K562 (cell line): ENCODE results near the gene TOP3A. TPM values are rescaled to one million over a fixed set of nuclear protein-coding genes. Genes with fewer than 3 reads are reported as not detected.

Source experiments
- ATAC-seq: fragments of 200-7000 bp; cut with Tn5 transposase; 3 replicates; pipeline ENCODE4 v1.9.1; 2020; ENCODE audit warnings: moderate library complexity
- BruUV-seq: library from RNA; stranded (reverse); fragments of 400-500 nt; replicated peaks from 2 replicates; lab custom pipeline; 2021; lab: Mats Ljungman, UMichigan
- CTCF ChIA-PET: fragments of 300-600 bp; formaldehyde crosslinking; extraction: SDS; loops from one replicate; lab custom pipeline; 2021; ENCODE audit warnings: low intra/inter-chr PET ratio; lab: Yijun Ruan, JAX
- POLR2A ChIA-PET: fragments of 300-600, 350-650 bp; sonication (Branson Sonifier 250); formaldehyde crosslinking; extraction: SDS; loops from one replicate; lab custom pipeline; 2021; ENCODE audit warnings: antibody characterized with exemption, inconsistent platforms; lab: Yijun Ruan, JAX
- DNase-seq, 4 experiments: peaks; one replicate each; pipeline versions ENCODE4 v3.0.0 to v3.0.0-alpha.2; 2011 to 2018; ENCODE audit warnings: low spot score in 3 of 4, mixed read lengths in 3 of 4; ENCODE audit errors: extremely low read depth in 1 of 4
- FAIRE-seq: peaks from 2 replicates; lab custom pipeline; 2011; peaks lifted over from hg19 to GRCh38; lab: Jason Lieb, UNC
- H2AFZ ChIP-seq: 2 replicates; pipeline ENCODE4 v1.6.0; 2011; ENCODE audit warnings: low read depth, low read length, control low read depth, inconsistent platforms
- H3K27ac ChIP-seq: fragments of 200-600 bp; 3 replicates; pipeline ENCODE4 v1.8.0; 2011; ENCODE audit warnings: low read depth, mild to moderate bottlenecking, control low read depth, inconsistent platforms, low read length, moderate library complexity, mixed read lengths; ENCODE audit errors: extremely low read depth
- H3K27me3 ChIP-seq, 2 experiments: fragments of 300-600 bp in 1 of 2; 2 replicates in 1 of 2; 3 replicates in 1 of 2; pipeline versions ENCODE4 v1.6.0 to v1.8.0; 2011; ENCODE audit warnings: inconsistent platforms in 2 of 2, low read length in 2 of 2, mild to moderate bottlenecking in 1 of 2, mixed read lengths in 1 of 2, moderate library complexity in 1 of 2; ENCODE audit not compliant: control insufficient read depth in 2 of 2, insufficient read depth in 2 of 2
- H3K36me3 ChIP-seq: fragments of 300-600 bp; 3 replicates; pipeline ENCODE4 v1.8.0; 2011; ENCODE audit warnings: mild to moderate bottlenecking, low read length, inconsistent platforms; ENCODE audit not compliant: control insufficient read depth, insufficient read depth
- H3K4me1 ChIP-seq, 2 experiments: fragments of 200-600 bp in 1 of 2; replicated peaks in 1 of 2; 2 replicates in 1 of 2; 3 replicates in 1 of 2; pipeline versions ENCODE4 v1.5.1 to v1.8.0; 2011; ENCODE audit warnings: inconsistent platforms in 2 of 2, low read length in 2 of 2, mild to moderate bottlenecking in 1 of 2, mixed read lengths in 1 of 2, moderate library complexity in 1 of 2; ENCODE audit not compliant: control insufficient read depth in 2 of 2, insufficient read depth in 2 of 2
- H3K4me2 ChIP-seq: 2 replicates; pipeline ENCODE4 v1.6.1; 2011; ENCODE audit warnings: low read length, control low read depth, inconsistent platforms, mixed read lengths; ENCODE audit not compliant: insufficient read depth
- H3K4me3 ChIP-seq: fragments of 200-600 bp; sonication (generic), shearing (Covaris generic); 2 replicates; pipeline ENCODE4 v1.5.1; 2016; ENCODE audit warnings: control low read depth, inconsistent platforms
- H3K79me2 ChIP-seq: fragments of 200-600 bp; 3 replicates; pipeline ENCODE4 v1.8.0; 2011; ENCODE audit warnings: low read length, inconsistent platforms; ENCODE audit not compliant: control insufficient read depth, insufficient read depth
- H3K9ac ChIP-seq, 2 experiments: 2 replicates each; pipeline versions ENCODE4 v1.6.0 to v1.6.1; 2011; ENCODE audit warnings: low read depth in 2 of 2, low read length in 2 of 2, control low read depth in 1 of 2, inconsistent platforms in 1 of 2, mild to moderate bottlenecking in 1 of 2, mixed read lengths in 1 of 2; ENCODE audit not compliant: insufficient read depth in 1 of 2
- H3K9me1 ChIP-seq: one replicate; pipeline ENCODE4 v1.6.0; 2011; ENCODE audit warnings: inconsistent platforms, mild to moderate bottlenecking, low read length, moderate library complexity; ENCODE audit not compliant: control insufficient read depth, insufficient read depth
- H3K9me3 ChIP-seq: replicated peaks from 2 replicates; pipeline ENCODE4 v1.5.1; 2011; ENCODE audit warnings: low read depth, low read length, inconsistent platforms; ENCODE audit not compliant: control insufficient read depth, insufficient read depth
- H4K20me1 ChIP-seq: replicated peaks from 2 replicates; pipeline ENCODE4 v1.6.1; 2011; ENCODE audit warnings: low read length, inconsistent platforms, mixed read lengths; ENCODE audit not compliant: control insufficient read depth, insufficient read depth
- ARID2 ChIP-seq: fragments of 450-650 bp; IDR thresholded peaks from 2 replicates; pipeline ENCODE4 v1.6.1; 2017; ENCODE audit warnings: antibody characterized with exemption, mild to moderate bottlenecking
- ATF7 ChIP-seq: fragments of 450-650 bp; IDR thresholded peaks from 2 replicates; pipeline ENCODE4 v1.7.1; 2014; ENCODE audit warnings: mild to moderate bottlenecking, moderate library complexity
- BCOR ChIP-seq: fragments of 450-650 bp; IDR thresholded peaks from 2 replicates; pipeline ENCODE4 v1.6.1; 2016
- CREB3 ChIP-seq: fragments of 450-650 bp; conservative IDR thresholded peaks from 2 replicates; pipeline ENCODE4 v1.6.1; 2016; ENCODE audit warnings: missing genetic modification characterization, low read depth, mild to moderate bottlenecking, missing compliant biosample characterization, moderate library complexity
- KAT7 ChIP-seq: sonication (generic); formaldehyde crosslinking; IDR thresholded peaks from 2 replicates; pipeline ENCODE4 v1.8.0; 2022; ENCODE audit warnings: missing genetic modification reagents, mild to moderate bottlenecking, borderline replicate concordance
- MEF2D ChIP-seq: conservative IDR thresholded peaks from 2 replicates; pipeline ENCODE4 v1.6.1; 2016; ENCODE audit warnings: low read depth, missing genetic modification characterization, missing compliant biosample characterization
- MTA1 ChIP-seq: fragments of 450-650 bp; IDR thresholded peaks from 2 replicates; pipeline ENCODE4 v1.6.1; 2017; ENCODE audit warnings: borderline replicate concordance
- MTF1 ChIP-seq: fragments of 250-450 bp; sonication (Bioruptor Pico); IDR thresholded peaks from 2 replicates; pipeline ENCODE4 v1.9.0; 2021; ENCODE audit warnings: moderate library complexity, mild to moderate bottlenecking, inconsistent platforms, borderline replicate concordance
- NBN ChIP-seq: fragments of 450-650 bp; IDR thresholded peaks from 2 replicates; pipeline ENCODE4 v1.6.1; 2016; ENCODE audit warnings: low read depth, mild to moderate bottlenecking
- SMAD2 ChIP-seq: fragments of 150-350 bp; IDR thresholded peaks from 2 replicates; pipeline ENCODE4 v1.6.1; 2014; ENCODE audit warnings: low read depth, mild to moderate bottlenecking, low read length
- STAT5B ChIP-seq: fragments of 250-450 bp; sonication (Bioruptor Pico); IDR thresholded peaks from 2 replicates; pipeline ENCODE4 v1.8.0; 2021; ENCODE audit warnings: mild to moderate bottlenecking, inconsistent platforms
- THRA ChIP-seq: fragments of 450-650 bp; IDR thresholded peaks from 2 replicates; pipeline ENCODE4 v1.6.1; 2017; ENCODE audit warnings: mild to moderate bottlenecking, moderate library complexity
- ZNF280A ChIP-seq: fragments of 450-650 bp; IDR thresholded peaks from 2 replicates; pipeline ENCODE4 v1.6.1; 2018; ENCODE audit warnings: mild to moderate bottlenecking, low read depth; ENCODE audit not compliant: partially characterized antibody
- ZNF830 ChIP-seq: fragments of 250-450 bp; sonication (Bioruptor Pico); IDR thresholded peaks from 2 replicates; pipeline ENCODE4 v1.5.0; 2021; ENCODE audit warnings: mild to moderate bottlenecking
- WGBS: fragments of 100-300 bp; shearing (Covaris generic); methylation state at CpG from one replicate; pipeline ENCODE4 v1.1.6; 2016; ENCODE audit warnings: low coverage, mixed read lengths; ENCODE audit not compliant: insufficient coverage; ENCODE audit errors: missing lambda C conversion rate; 5-methylcytosine and 5-hydroxymethylcytosine counted together
- in situ Hi-C: fragments of 300-500 bp; cut with MboI; formaldehyde crosslinking; loops from 4 replicates; pipeline ENCODE4 v1.15.0; 2018; ENCODE audit warnings: inconsistent platforms, mixed read lengths
- intact Hi-C: fragments of 100-400 bp; cut with micrococcal nuclease; formaldehyde crosslinking; loops from 2 replicates; pipeline ENCODE4 v1.14.2; 2022
- polyA plus RNA-seq, 8 experiments: library from polyadenylated mRNA; depleted of rRNA in 4 of 8; stranded (reverse) in 5 of 8; unstranded in 3 of 8; fragments of >200 nt; fragmentation: Nextera tagmentation in 2 of 8; fragmentation: Illumina TruSeq in 1 of 8; extraction: Ambion mirVana in 2 of 8; extraction: Trizol in 1 of 8; gene quantifications; 2 replicates each; pipeline versions ENCODE4 v1.2.1 to v1.2.3, GENCODE V29; 2011 to 2014; ENCODE audit warnings: inconsistent platforms in 1 of 8, missing spikeins in 1 of 8
- total RNA-seq, 7 experiments: library from RNA; depleted of rRNA in 6 of 7; stranded (reverse); fragments of >200 nt in 6 of 7; fragmentation: Illumina TruSeq in 2 of 7; extraction: Trizol in 2 of 7; gene quantifications; 2 replicates each; pipeline versions ENCODE4 v1.2.1 to v1.2.3, GENCODE V29; 2011 to 2021; ENCODE audit warnings: low replicate concordance in 1 of 7

Gene TOP3A
- total and polyA plus RNA-seq, 9 of the 15 experiments (the other 6 are each of a cell fraction or from before 2014, with no cell fraction given): 5.2 to 49.7 (median 24.7) TPM

GRCh38 chr17:18327556-18327955 lies 12.8 kb upstream of the TOP3A start (continued):
- TF ChIP-seq MTA1 (no peak), CREB3 (tag) (no peak), ATF7 (no peak), MEF2D (tag) (no peak), ARID2 (no peak), THRA (no peak), ZNF830 (CRISPR knock-in tag) (no peak)

GRCh38 chr17:18327093-18327492 lies 12.3 kb upstream of the TOP3A start:
- BruUV-seq: no TSS peak
- no peaks in the 10 kb centered on the region for H3K27me3 ChIP-seq
- H2AFZ ChIP-seq: no peak overlapping the region
- no peak overlapping the region for H3K4me2 ChIP-seq
- no peaks in the 10 kb centered on the region for H3K9me3 ChIP-seq
- no peak for FAIRE-seq
- H3K9ac ChIP-seq: no peak overlapping the region
- H3K79me2 ChIP-seq: no peaks in the 10 kb centered on the region
- ATAC-seq: no peak
- no peak overlapping the region for H3K27ac ChIP-seq
- intact Hi-C loops: loop anchor here (10.0 kb wide), 1 partner anchor 182 kb away; no protein-coding TSS in a partner anchor
- TF ChIP-seq KAT7: no peak
- no peak for TF ChIP-seq STAT5B (CRISPR knock-in tag)
- TF ChIP-seq BCOR: no peak
- TF ChIP-seq SMAD2: no peak
- TF ChIP-seq ZNF280A: no peak
- TF ChIP-seq NBN: no peak
- TF ChIP-seq MTF1 (CRISPR knock-in tag): no peak
- 86% methylated on average over 1 of the region's 2 CpGs for WGBS
- no peaks in the 10 kb centered on the region for H3K9me1 ChIP-seq
- peaks cover 60% of the 10 kb centered on the region; the same call in 2 of the 3 replicates for H3K36me3 ChIP-seq
- H3K4me3 ChIP-seq: no peak overlapping the region
- in situ Hi-C loops: no loop called here
- H3K4me1 ChIP-seq: peaks cover 0 to 5% of the 10 kb centered on the region in 2 experiments; a peak in 2 of 5 replicates
- ChIA-PET POLR2A (interaction anchor here (1.8 kb wide), 1 partner anchor 10 kb away, joined by 4 read pairs; no protein-coding TSS in a partner anchor), CTCF (no interaction called here)
- no peak for DNase-seq
- H4K20me1 ChIP-seq: no peaks in the 10 kb centered on the region
